Testis (tissue), 3 donors: ENCODE measurements around the gene HDAC1. TPM values are rescaled to one million over a fixed set of nuclear protein-coding genes. Genes with fewer than 3 reads are reported as not detected.

Experiments used
- DNase-seq: peaks from one replicate; pipeline ENCODE4 v3.0.0-alpha.2; 2019
- H3K27ac ChIP-seq, 2 donors: fragments of 200-600 bp; sonication (generic); one replicate each; pipeline ENCODE4 v1.5.1; 2019
- H3K27me3 ChIP-seq: fragments of 200-600 bp; sonication (generic); one replicate; pipeline ENCODE4 v1.5.1; 2019
- H3K36me3 ChIP-seq: fragments of 200-600 bp; sonication (generic); one replicate; pipeline ENCODE4 v1.5.1; 2017; ENCODE audit warnings: low read depth; ENCODE audit errors: missing control alignments
- H3K4me1 ChIP-seq: fragments of 200-600 bp; sonication (generic); one replicate; pipeline ENCODE4 v1.5.1; 2019
- H3K4me3 ChIP-seq, 2 donors: fragments of 200-600 bp; sonication (generic); one replicate each; pipeline ENCODE4 v1.5.1; 2017 to 2019
- H3K9me3 ChIP-seq: fragments of 200-600 bp; sonication (generic); one replicate; pipeline ENCODE4 v1.5.1; 2017
- POLR2A ChIP-seq: fragments of 450-650 bp; IDR thresholded peaks from one replicate; pipeline ENCODE4 v1.6.1; 2017; ENCODE audit warnings: antibody characterized with exemption, mild to moderate bottlenecking, moderate library complexity
- WGBS, 2 donors: methylation state at CpG; one replicate each; pipeline ENCODE4 v1.1.5; 2018; 5-methylcytosine and 5-hydroxymethylcytosine counted together
- intact Hi-C: fragments of 100-400 bp; cut with DNase I; formaldehyde crosslinking; loops from one replicate; pipeline ENCODE4 v1.15.1; 2023; ENCODE audit warnings: low total_unique reads
- polyA plus RNA-seq: library from polyadenylated mRNA; stranded (reverse); fragments of 350-450 nt; fragmentation: Illumina TruSeq; extraction: RNeasy Lipid Tissue Mini Kit (QIAGEN cat#74804); gene quantifications from one replicate; pipeline ENCODE4 v1.2.3, GENCODE V29; 2014; ENCODE audit warnings: low read depth, low replicate concordance; ENCODE audit not compliant: insufficient read depth
- total RNA-seq, 2 donors: library from RNA; depleted of rRNA; stranded (reverse); fragments of >200 nt; gene quantifications; one replicate each; pipeline ENCODE4 v1.2.3, GENCODE V29; 2016
- TF ChIP-seq, protein P1 (sequence below), 3 experiments: fragments of 450-650 bp in 2 of 3; fragments of 200-600 bp in 1 of 3; sonication (generic) in 1 of 3; IDR thresholded peaks; one replicate each; pipeline ENCODE4 v1.5.1; 2016 to 2019; ENCODE audit warnings: antibody characterized with exemption in 3 of 3, mild to moderate bottlenecking in 2 of 3, moderate library complexity in 1 of 3

Gene HDAC1
- total and polyA plus RNA-seq, 3 donors from 2014 or later = 83.1 to 99.2 (median 91.6) TPM

DNA sequence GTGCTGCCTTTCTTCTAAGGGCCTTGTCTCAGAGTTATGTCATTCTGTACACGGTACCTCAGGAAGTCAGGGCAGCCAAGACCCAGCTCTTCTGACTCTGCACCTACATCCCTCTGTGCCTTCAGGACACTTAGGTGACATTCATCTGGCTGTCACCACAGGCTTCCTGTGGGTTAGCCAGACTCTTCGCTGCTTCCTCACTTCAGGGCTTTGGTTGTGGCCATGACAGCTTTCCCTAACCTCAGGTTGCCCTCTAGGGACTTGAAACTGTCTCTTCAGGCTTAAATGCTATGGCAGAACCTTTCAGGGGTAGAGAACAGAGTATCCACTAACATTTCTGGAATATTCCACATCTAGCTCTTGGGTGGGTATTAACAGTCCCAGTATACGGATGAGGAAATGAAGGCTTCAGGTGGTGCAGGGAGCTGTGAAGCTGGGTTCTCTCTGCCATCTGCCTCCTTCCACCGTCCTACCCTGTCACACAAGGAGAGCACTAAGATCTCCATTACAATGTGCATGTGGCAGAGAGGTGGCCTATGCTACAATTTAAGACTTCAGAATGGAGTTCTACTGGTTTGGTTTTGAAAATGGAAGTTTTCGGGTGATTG is 80.4 kb downstream of the HDAC1 start:
- intact Hi-C loops = no loop called here
- H3K27me3 ChIP-seq = no peaks in the 10 kb centered on the region

DNA sequence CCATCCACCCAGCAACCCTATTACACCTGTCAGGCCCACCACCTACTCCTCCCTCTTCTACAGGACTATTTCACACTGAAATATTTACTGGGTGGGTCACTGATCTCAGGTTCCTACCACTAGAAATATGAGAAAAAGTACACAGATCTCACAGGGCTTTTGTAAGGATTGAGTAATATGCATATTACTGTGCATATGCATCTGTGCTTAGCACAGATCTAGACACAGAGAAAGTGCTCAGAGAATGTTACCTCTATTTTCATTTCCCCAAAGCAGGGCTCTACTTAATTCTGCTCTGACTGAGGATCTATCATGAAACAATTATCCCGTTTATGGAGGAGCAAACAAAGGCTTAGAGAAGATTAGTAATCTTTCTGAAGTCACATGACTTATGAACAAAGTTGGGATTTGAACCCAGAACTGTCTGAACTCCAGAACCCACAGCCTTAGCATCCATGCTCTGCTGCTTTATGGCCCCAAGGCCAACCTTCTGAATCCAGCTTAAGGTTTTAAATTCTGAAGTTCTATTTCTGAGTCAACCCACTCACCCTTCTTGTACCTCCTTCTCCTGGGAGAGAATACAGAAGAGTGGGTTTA is 82.2 kb downstream of the HDAC1 start:
- Histone ChIP-seq H3K9me3 (no peaks in the 10 kb centered on the region), H3K27ac (no peak overlapping the region), H3K27me3 (no peaks in the 10 kb centered on the region), H3K4me3 (no peak overlapping the region), H3K4me1 (no peaks in the 10 kb centered on the region), H3K36me3 (no peaks in the 10 kb centered on the region)
- intact Hi-C loops = no loop called here
- no peak for TF ChIP-seq POLR2A
- TF ChIP-seq, protein P1, sequence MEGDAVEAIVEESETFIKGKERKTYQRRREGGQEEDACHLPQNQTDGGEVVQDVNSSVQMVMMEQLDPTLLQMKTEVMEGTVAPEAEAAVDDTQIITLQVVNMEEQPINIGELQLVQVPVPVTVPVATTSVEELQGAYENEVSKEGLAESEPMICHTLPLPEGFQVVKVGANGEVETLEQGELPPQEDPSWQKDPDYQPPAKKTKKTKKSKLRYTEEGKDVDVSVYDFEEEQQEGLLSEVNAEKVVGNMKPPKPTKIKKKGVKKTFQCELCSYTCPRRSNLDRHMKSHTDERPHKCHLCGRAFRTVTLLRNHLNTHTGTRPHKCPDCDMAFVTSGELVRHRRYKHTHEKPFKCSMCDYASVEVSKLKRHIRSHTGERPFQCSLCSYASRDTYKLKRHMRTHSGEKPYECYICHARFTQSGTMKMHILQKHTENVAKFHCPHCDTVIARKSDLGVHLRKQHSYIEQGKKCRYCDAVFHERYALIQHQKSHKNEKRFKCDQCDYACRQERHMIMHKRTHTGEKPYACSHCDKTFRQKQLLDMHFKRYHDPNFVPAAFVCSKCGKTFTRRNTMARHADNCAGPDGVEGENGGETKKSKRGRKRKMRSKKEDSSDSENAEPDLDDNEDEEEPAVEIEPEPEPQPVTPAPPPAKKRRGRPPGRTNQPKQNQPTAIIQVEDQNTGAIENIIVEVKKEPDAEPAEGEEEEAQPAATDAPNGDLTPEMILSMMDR (IDR thresholded peaks at IDR 0.05) = no peak
- no peak for DNase-seq
- 55 to 79% methylated on average over 1 of the region's 1 CpG for WGBS, 2 donors

More for the DNA sequence above, 80.4 kb downstream of the HDAC1 start:
- Histone ChIP-seq H3K4me1 (no peaks in the 10 kb centered on the region), H3K4me3 (no peak overlapping the region), H3K36me3 (no peaks in the 10 kb centered on the region), H3K27ac (no peak overlapping the region), H3K9me3 (no peaks in the 10 kb centered on the region)
- DNase-seq = no peak
- TF ChIP-seq, protein P1 (IDR thresholded peaks at IDR 0.05) = no peak
- no peak for TF ChIP-seq POLR2A
- 80 to 86% methylated on average over 5 of the region's 5 CpGs for WGBS, 2 donors

GRCh38 chr1:32376199-32376598 is 84.3 kb downstream of the HDAC1 start:
- no peaks in the 10 kb centered on the region for H3K36me3 ChIP-seq
- intact Hi-C loops = no loop called here

GRCh38 chr1:32377541-32378220 is 85.8 kb downstream of the HDAC1 start:
- Histone ChIP-seq H3K36me3 (no peaks in the 10 kb centered on the region), H3K27ac (no peak overlapping the region), H3K27me3 (no peaks in the 10 kb centered on the region), H3K4me1 (no peaks in the 10 kb centered on the region), H3K9me3 (no peaks in the 10 kb centered on the region), H3K4me3 (no peak overlapping the region)
- DNase-seq = no peak
- 90 to 91% methylated on average over 12 of the region's 12 CpGs for WGBS, 2 donors
- intact Hi-C loops = no loop called here
- TF ChIP-seq, protein P1 (IDR thresholded peaks at IDR 0.05) = no peak
- no peak for TF ChIP-seq POLR2A

More at GRCh38 chr1:32376199-32376598, 84.3 kb downstream of the HDAC1 start:
- Histone ChIP-seq H3K9me3 (no peaks in the 10 kb centered on the region), H3K27me3 (no peaks in the 10 kb centered on the region), H3K27ac (no peak overlapping the region), H3K4me1 (no peaks in the 10 kb centered on the region), H3K4me3 (no peak overlapping the region)
- TF ChIP-seq POLR2A = no peak
- TF ChIP-seq, protein P1 (IDR thresholded peaks at IDR 0.05) = no peak
- WGBS, 2 donors = 88 to 92% methylated on average over 9 to 11 of the region's 11 CpGs
- no peak for DNase-seq
